Activated T-cell treated with anti-CD3 and anti-CD28 coated beads, Interleukin-2, amount 50 U/mL, for 24 hours (primary cell): ENCODE data around the gene MAPK9.

Experiments used
- DNase-seq: peaks from one replicate; pipeline ENCODE4 v3.0.0-alpha.2; 2020
- H3K27ac Mint-ChIP-seq: 2 replicates; pipeline ENCODE4 v1.8.0; 2020; ENCODE audit warnings: mild to moderate bottlenecking, mixed read lengths
- H3K27me3 Mint-ChIP-seq: 2 replicates; pipeline ENCODE4 v1.8.0; 2020; ENCODE audit warnings: mixed read lengths
- H3K36me3 Mint-ChIP-seq: 2 replicates; pipeline ENCODE4 v1.8.0; 2020; ENCODE audit warnings: low read depth, mixed read lengths
- H3K4me1 Mint-ChIP-seq: 2 replicates; pipeline ENCODE4 v1.8.0; 2020; ENCODE audit warnings: low read depth, mixed read lengths
- H3K4me3 Mint-ChIP-seq: 2 replicates; pipeline ENCODE4 v1.8.0; 2020; ENCODE audit warnings: mild to moderate bottlenecking, moderate library complexity, mixed read lengths
- H3K9me3 Mint-ChIP-seq: 2 replicates; pipeline ENCODE4 v1.8.0; 2020; ENCODE audit warnings: mixed read lengths

MAPK9 gene

GRCh38 chr5:180330810-180331646 lies 39.1 kb upstream of the MAPK9 start:
- Mint-ChIP-seq H3K9me3 (no peaks in the 10 kb centered on the region), H3K36me3 (no peaks in the 10 kb centered on the region), H3K4me1 (peaks cover 6% of the 10 kb centered on the region), H3K27ac (no peak overlapping the region), H3K27me3 (peaks cover 30% of the 10 kb centered on the region), H3K4me3 (no peak overlapping the region)
- no peak for DNase-seq

- peaks cover 6% of the 10 kb centered on the region for H3K4me1 Mint-ChIP-seq
- H3K27me3 Mint-ChIP-seq, result peaks cover 24% of the 10 kb centered on the region
- no peak overlapping the region for H3K27ac Mint-ChIP-seq
- no peaks in the 10 kb centered on the region for H3K36me3 Mint-ChIP-seq
- no peaks in the 10 kb centered on the region for H3K9me3 Mint-ChIP-seq
- no peak for DNase-seq
- no peak overlapping the region for H3K4me3 Mint-ChIP-seq
These were observed 38.4 kb upstream of the MAPK9 start for GRCh38 chr5:180330270-180330648.

GRCh38 chr5:180329606-180330269 lies 37.9 kb upstream of the MAPK9 start:
- no peak for DNase-seq
- Mint-ChIP-seq H3K4me3 (no peak overlapping the region), H3K4me1 (peaks cover 6% of the 10 kb centered on the region), H3K9me3 (no peaks in the 10 kb centered on the region), H3K27ac (no peak overlapping the region), H3K36me3 (no peaks in the 10 kb centered on the region), H3K27me3 (peaks cover 24% of the 10 kb centered on the region)

GRCh38 chr5:180329138-180329435 lies 37.2 kb upstream of the MAPK9 start:
- H3K36me3 Mint-ChIP-seq, result no peaks in the 10 kb centered on the region
- H3K27ac Mint-ChIP-seq, result no peak overlapping the region
- no peak for DNase-seq
- peaks cover 21% of the 10 kb centered on the region for H3K27me3 Mint-ChIP-seq
- peaks cover 6% of the 10 kb centered on the region for H3K4me1 Mint-ChIP-seq
- no peak overlapping the region for H3K4me3 Mint-ChIP-seq
- no peaks in the 10 kb centered on the region for H3K9me3 Mint-ChIP-seq

GRCh38 chr5:180328296-180329137 lies 36.6 kb upstream of the MAPK9 start:
- H3K27ac Mint-ChIP-seq, result no peak overlapping the region
- H3K4me3 Mint-ChIP-seq, result no peak overlapping the region
- no peaks in the 10 kb centered on the region for H3K36me3 Mint-ChIP-seq
- peaks cover 16% of the 10 kb centered on the region for H3K27me3 Mint-ChIP-seq
- DNase-seq, result peak; percentile 89
- H3K9me3 Mint-ChIP-seq, result no peaks in the 10 kb centered on the region
- peaks cover 6% of the 10 kb centered on the region for H3K4me1 Mint-ChIP-seq

GRCh38 chr5:180326989-180327565 lies 35.2 kb upstream of the MAPK9 start:
- H3K36me3 Mint-ChIP-seq, result no peaks in the 10 kb centered on the region
- no peaks in the 10 kb centered on the region for H3K9me3 Mint-ChIP-seq
- H3K4me3 Mint-ChIP-seq, result no peak overlapping the region
- peaks cover 6% of the 10 kb centered on the region for H3K4me1 Mint-ChIP-seq
- peaks cover 12% of the 10 kb centered on the region for H3K27me3 Mint-ChIP-seq
- H3K27ac Mint-ChIP-seq, result no peak overlapping the region
- DNase-seq, result no peak

- Mint-ChIP-seq H3K27ac (no peak overlapping the region), H3K27me3 (no peaks in the 10 kb centered on the region), H3K4me1 (peaks cover 3% of the 10 kb centered on the region), H3K36me3 (no peaks in the 10 kb centered on the region), H3K9me3 (no peaks in the 10 kb centered on the region), H3K4me3 (no peak overlapping the region)
- DNase-seq, result no peak
These were observed 32.7 kb upstream of the MAPK9 start for GRCh38 chr5:180324601-180324950.

- no peak overlapping the region for H3K4me3 Mint-ChIP-seq
- no peaks in the 10 kb centered on the region for H3K9me3 Mint-ChIP-seq
- H3K36me3 Mint-ChIP-seq, result no peaks in the 10 kb centered on the region
- H3K4me1 Mint-ChIP-seq, result peaks cover 3% of the 10 kb centered on the region
- H3K27ac Mint-ChIP-seq, result no peak overlapping the region
- DNase-seq, result no peak
- H3K27me3 Mint-ChIP-seq, result no peaks in the 10 kb centered on the region
These were observed 32.2 kb upstream of the MAPK9 start for GRCh38 chr5:180323941-180324600.

- Mint-ChIP-seq H3K27ac (no peak overlapping the region), H3K27me3 (no peaks in the 10 kb centered on the region), H3K9me3 (no peaks in the 10 kb centered on the region), H3K4me3 (no peak overlapping the region), H3K4me1 (no peaks in the 10 kb centered on the region), H3K36me3 (no peaks in the 10 kb centered on the region)
- no peak for DNase-seq
These were observed 31.3 kb upstream of the MAPK9 start for GRCh38 chr5:180323160-180323559.

GRCh38 chr5:180318456-180319089 lies 26.7 kb upstream of the MAPK9 start:
- Mint-ChIP-seq H3K27ac (no peak overlapping the region), H3K4me1 (no peaks in the 10 kb centered on the region), H3K4me3 (no peak overlapping the region), H3K36me3 (no peaks in the 10 kb centered on the region), H3K27me3 (no peaks in the 10 kb centered on the region), H3K9me3 (no peaks in the 10 kb centered on the region)
- no peak for DNase-seq

GRCh38 chr5:180316586-180316985 lies 24.7 kb upstream of the MAPK9 start:
- H3K36me3 Mint-ChIP-seq, result no peaks in the 10 kb centered on the region
- no peak for DNase-seq
- H3K27ac Mint-ChIP-seq, result no peak overlapping the region
- H3K4me1 Mint-ChIP-seq, result no peaks in the 10 kb centered on the region
- no peaks in the 10 kb centered on the region for H3K9me3 Mint-ChIP-seq
- H3K27me3 Mint-ChIP-seq, result no peaks in the 10 kb centered on the region
- no peak overlapping the region for H3K4me3 Mint-ChIP-seq

- Mint-ChIP-seq H3K4me3 (no peak overlapping the region), H3K36me3 (no peaks in the 10 kb centered on the region), H3K9me3 (no peaks in the 10 kb centered on the region), H3K27me3 (no peaks in the 10 kb centered on the region), H3K27ac (no peak overlapping the region), H3K4me1 (no peaks in the 10 kb centered on the region)
- DNase-seq, result peak; percentile 84
These were observed 23.9 kb upstream of the MAPK9 start for GRCh38 chr5:180315762-180316212.

- no peak overlapping the region for H3K27ac Mint-ChIP-seq
- no peaks in the 10 kb centered on the region for H3K36me3 Mint-ChIP-seq
- no peaks in the 10 kb centered on the region for H3K27me3 Mint-ChIP-seq
- peak; percentile 38 for DNase-seq
- H3K9me3 Mint-ChIP-seq, result no peaks in the 10 kb centered on the region
- no peak overlapping the region for H3K4me3 Mint-ChIP-seq
- no peaks in the 10 kb centered on the region for H3K4me1 Mint-ChIP-seq
These were observed 22.0 kb upstream of the MAPK9 start for GRCh38 chr5:180313677-180314505.
